H9 (cell line): ENCODE measurements around the gene TSPAN2. TPM values are rescaled to one million over a fixed set of nuclear protein-coding genes. Genes with fewer than 3 reads are reported as not detected.

ENCODE experiments used
- DNase-seq: peaks from one replicate; pipeline ENCODE4 v3.0.0-alpha.2; 2017
- H2AFZ ChIP-seq: one replicate; pipeline ENCODE4 v1.6.1; 2013; ENCODE audit warnings: mild to moderate bottlenecking, low read length, control low read depth, moderate library complexity
- H2AK5ac ChIP-seq: 2 replicates; pipeline ENCODE4 v1.6.1; 2013; ENCODE audit warnings: low read length, control low read depth, mixed read lengths; ENCODE audit not compliant: insufficient read length
- H2BK120ac ChIP-seq: one replicate; pipeline ENCODE4 v1.6.1; 2013; ENCODE audit warnings: low read depth, mild to moderate bottlenecking, low read length, control low read depth, inconsistent platforms; ENCODE audit not compliant: poor library complexity, severe bottlenecking
- H2BK12ac ChIP-seq: 2 replicates; pipeline ENCODE4 v1.6.1; 2013; ENCODE audit warnings: low read length, control low read depth, mixed read lengths, low read depth; ENCODE audit not compliant: insufficient read length
- H2BK15ac ChIP-seq: 2 replicates; pipeline ENCODE4 v1.6.1; 2013; ENCODE audit warnings: low read depth, low read length, control low read depth
- H2BK20ac ChIP-seq: one replicate; pipeline ENCODE4 v1.6.1; 2013; ENCODE audit warnings: low read depth, mild to moderate bottlenecking, low read length, control low read depth, inconsistent platforms; ENCODE audit not compliant: poor library complexity, severe bottlenecking
- H2BK5ac ChIP-seq: 2 replicates; pipeline ENCODE4 v1.6.1; 2013; ENCODE audit warnings: low read length, control low read depth, mixed read lengths; ENCODE audit not compliant: insufficient read length
- H3K14ac ChIP-seq: 2 replicates; pipeline ENCODE4 v1.6.1; 2013; ENCODE audit warnings: low read length, control low read depth; ENCODE audit not compliant: insufficient read depth
- H3K18ac ChIP-seq: 2 replicates; pipeline ENCODE4 v1.6.1; 2013; ENCODE audit warnings: low read depth, mild to moderate bottlenecking, mixed read lengths, low read length, control low read depth; ENCODE audit not compliant: insufficient read length
- H3K23ac ChIP-seq: 2 replicates; pipeline ENCODE4 v1.6.1; 2013; ENCODE audit warnings: low read length, control low read depth, mixed read lengths, low read depth; ENCODE audit not compliant: insufficient read length
- H3K23me2 ChIP-seq: 2 replicates; pipeline ENCODE4 v1.6.1; 2013; ENCODE audit warnings: low read depth, mild to moderate bottlenecking, mixed read lengths, low read length, control low read depth; ENCODE audit not compliant: insufficient read length, poor library complexity, severe bottlenecking
- H3K27ac ChIP-seq: 2 replicates; pipeline ENCODE4 v1.5.1; 2013; ENCODE audit warnings: low read length, control low read depth, mixed read lengths, low read depth; ENCODE audit not compliant: insufficient read length
- H3K27me3 ChIP-seq: 2 replicates; pipeline ENCODE4 v1.6.1; 2013; ENCODE audit warnings: low read length, control low read depth, inconsistent platforms; ENCODE audit not compliant: insufficient read depth
- H3K4ac ChIP-seq: 2 replicates; pipeline ENCODE4 v1.6.1; 2013; ENCODE audit warnings: low read depth, mild to moderate bottlenecking, control low read depth, inconsistent platforms, low read length, moderate library complexity
- H3K4me1 ChIP-seq: 2 replicates; pipeline ENCODE4 v1.6.1; 2013; ENCODE audit warnings: low read length, control low read depth, inconsistent platforms; ENCODE audit not compliant: insufficient read depth
- H3K4me2 ChIP-seq: 2 replicates; pipeline ENCODE4 v1.6.1; 2013; ENCODE audit warnings: low read length, control low read depth, mixed read lengths; ENCODE audit not compliant: insufficient read length, insufficient read depth
- H3K56ac ChIP-seq: 2 replicates; pipeline ENCODE4 v1.6.1; 2013; ENCODE audit warnings: low read depth, mild to moderate bottlenecking, mixed read lengths, low read length, control low read depth; ENCODE audit not compliant: insufficient read length
- H3K79me1 ChIP-seq: 2 replicates; pipeline ENCODE4 v1.6.1; 2013; ENCODE audit warnings: low read depth, mild to moderate bottlenecking, moderate library complexity, low read length, control low read depth, inconsistent platforms; ENCODE audit not compliant: insufficient read depth, poor library complexity, severe bottlenecking
- H3K79me2 ChIP-seq: 2 replicates; pipeline ENCODE4 v1.6.1; 2013; ENCODE audit warnings: low read length, control low read depth, inconsistent platforms; ENCODE audit not compliant: insufficient read depth
- H3K9ac ChIP-seq: 2 replicates; pipeline ENCODE4 v1.6.1; 2013; ENCODE audit warnings: low read length, control low read depth, mixed read lengths; ENCODE audit not compliant: insufficient read length; ENCODE audit errors: extremely low read depth
- H3K9me3 ChIP-seq: one replicate; pipeline ENCODE4 v1.6.1; 2013; ENCODE audit warnings: low read depth, low read length, inconsistent platforms; ENCODE audit not compliant: control insufficient read depth
- H3T11ph ChIP-seq: one replicate; pipeline ENCODE4 v1.6.1; 2013; ENCODE audit warnings: mild to moderate bottlenecking, low read length, control low read depth, inconsistent platforms
- H4K20me1 ChIP-seq: one replicate; pipeline ENCODE4 v1.6.1; 2013; ENCODE audit not compliant: control insufficient read depth, insufficient read length, insufficient read depth
- H4K5ac ChIP-seq: 2 replicates; pipeline ENCODE4 v1.6.1; 2013; ENCODE audit warnings: low read depth, mild to moderate bottlenecking, mixed read lengths, low read length, control low read depth; ENCODE audit not compliant: insufficient read length
- H4K8ac ChIP-seq: replicated peaks from 2 replicates; pipeline ENCODE4 v1.6.1; 2013; ENCODE audit warnings: low read length, control low read depth, mixed read lengths, low read depth; ENCODE audit not compliant: insufficient read length
- H4K91ac ChIP-seq: 2 replicates; pipeline ENCODE4 v1.6.1; 2013; ENCODE audit warnings: low read depth, mild to moderate bottlenecking, moderate library complexity, mixed read lengths, low read length, control low read depth; ENCODE audit not compliant: insufficient read length
- H3K27ac Mint-ChIP-seq, 3 experiments: 2 replicates in 2 of 3; 3 replicates in 1 of 3; pipeline ENCODE4 v1.8.0; 2020 to 2021; ENCODE audit warnings: mixed read lengths in 3 of 3, mild to moderate bottlenecking in 1 of 3, moderate library complexity in 1 of 3
- H3K27me3 Mint-ChIP-seq: 2 replicates; pipeline ENCODE4 v1.8.0; 2021; ENCODE audit warnings: low read depth, mild to moderate bottlenecking, moderate library complexity, mixed read lengths
- H3K36me3 Mint-ChIP-seq, 3 experiments: 2 replicates in 2 of 3; 3 replicates in 1 of 3; pipeline ENCODE4 v1.8.0; 2020 to 2021; ENCODE audit warnings: low read depth in 3 of 3, mixed read lengths in 3 of 3; ENCODE audit not compliant: insufficient read depth in 1 of 3
- H3K4me1 Mint-ChIP-seq, 2 experiments: 2 replicates each; pipeline ENCODE4 v1.8.0; 2020; ENCODE audit warnings: mixed read lengths in 2 of 2
- H3K4me3 Mint-ChIP-seq, 2 experiments: 2 replicates in 1 of 2; 3 replicates in 1 of 2; pipeline ENCODE4 v1.8.0; 2020 to 2021; ENCODE audit warnings: mild to moderate bottlenecking in 2 of 2, mixed read lengths in 2 of 2, moderate library complexity in 1 of 2
- H3K9me3 Mint-ChIP-seq, 2 experiments: 2 replicates in 1 of 2; 3 replicates in 1 of 2; pipeline ENCODE4 v1.8.0; 2020; ENCODE audit warnings: mild to moderate bottlenecking in 2 of 2, mixed read lengths in 2 of 2, moderate library complexity in 1 of 2
- WGBS: extraction: QIAGEN DNeasy Blood & Tissue Kit; methylation state at CpG from one replicate; pipeline ENCODE4 v1.1.7; 2013; ENCODE audit warnings: missing lambda C conversion rate, low lambda C conversion rate, mixed read lengths; ENCODE audit not compliant: insufficient read length; ENCODE audit errors: extremely low coverage; 5-methylcytosine and 5-hydroxymethylcytosine counted together
- total RNA-seq: library from RNA; stranded (reverse); gene quantifications from 2 replicates; pipeline ENCODE4 v1.2.1, GENCODE V29; 2021
- TF ChIP-seq, protein P1 (sequence below): fragments of 200-600 bp; sonication (generic); conservative IDR thresholded peaks from 3 replicates; pipeline ENCODE4 v1.8.0; 2021; ENCODE audit warnings: antibody characterized with exemption, mild to moderate bottlenecking

TSPAN2 gene
- total RNA-seq, 1 experiment from 2014 or later = 10.8 TPM

DNA sequence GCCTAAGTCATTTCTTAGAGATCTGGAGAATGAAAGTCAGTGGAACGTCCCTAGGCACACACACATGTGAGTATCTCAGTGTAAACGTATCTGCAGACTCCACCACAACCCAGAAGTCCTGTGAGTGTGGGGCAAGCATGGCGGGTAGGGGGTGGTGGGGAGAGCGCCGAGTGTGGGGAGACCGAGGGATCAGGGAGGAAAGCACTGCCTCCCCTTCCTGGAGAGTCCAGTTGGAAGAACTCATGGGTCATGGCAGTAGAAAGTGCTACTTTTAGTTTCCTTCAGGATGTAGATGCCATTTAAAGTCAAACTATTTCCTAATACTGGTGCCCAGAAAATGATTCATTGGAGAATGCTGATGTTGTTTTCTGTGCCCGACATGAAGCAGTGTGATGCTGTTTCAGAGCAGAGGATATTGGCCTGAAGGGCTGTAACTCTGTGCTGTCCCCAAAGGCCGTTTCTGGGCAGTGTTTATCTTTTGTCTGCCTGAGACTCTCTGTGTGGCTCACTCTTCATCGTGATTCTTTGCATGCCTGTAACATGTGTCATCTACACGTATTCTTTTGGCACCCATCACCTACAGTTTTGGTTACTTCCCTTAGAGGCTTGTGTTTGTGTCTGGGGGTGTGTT, 45.7 kb upstream of the TSPAN2 start:
- no peaks in the 10 kb centered on the region for H3K36me3 Mint-ChIP-seq
- H3K79me1 ChIP-seq = no peaks in the 10 kb centered on the region
- peaks cover 8% of the 10 kb centered on the region; the same call in 1 of the 2 replicates for H3K27me3 Mint-ChIP-seq
- H3K9me3 Mint-ChIP-seq = peaks cover 0 to 4% of the 10 kb centered on the region in 2 experiments; a peak in 1 of 5 replicates
- no peak overlapping the region for H2AFZ ChIP-seq
- H3K27ac ChIP-seq = no peak overlapping the region
- H3K9me3 ChIP-seq = no peaks in the 10 kb centered on the region
- H2BK120ac ChIP-seq = no peak overlapping the region
- TF ChIP-seq, protein P1, sequence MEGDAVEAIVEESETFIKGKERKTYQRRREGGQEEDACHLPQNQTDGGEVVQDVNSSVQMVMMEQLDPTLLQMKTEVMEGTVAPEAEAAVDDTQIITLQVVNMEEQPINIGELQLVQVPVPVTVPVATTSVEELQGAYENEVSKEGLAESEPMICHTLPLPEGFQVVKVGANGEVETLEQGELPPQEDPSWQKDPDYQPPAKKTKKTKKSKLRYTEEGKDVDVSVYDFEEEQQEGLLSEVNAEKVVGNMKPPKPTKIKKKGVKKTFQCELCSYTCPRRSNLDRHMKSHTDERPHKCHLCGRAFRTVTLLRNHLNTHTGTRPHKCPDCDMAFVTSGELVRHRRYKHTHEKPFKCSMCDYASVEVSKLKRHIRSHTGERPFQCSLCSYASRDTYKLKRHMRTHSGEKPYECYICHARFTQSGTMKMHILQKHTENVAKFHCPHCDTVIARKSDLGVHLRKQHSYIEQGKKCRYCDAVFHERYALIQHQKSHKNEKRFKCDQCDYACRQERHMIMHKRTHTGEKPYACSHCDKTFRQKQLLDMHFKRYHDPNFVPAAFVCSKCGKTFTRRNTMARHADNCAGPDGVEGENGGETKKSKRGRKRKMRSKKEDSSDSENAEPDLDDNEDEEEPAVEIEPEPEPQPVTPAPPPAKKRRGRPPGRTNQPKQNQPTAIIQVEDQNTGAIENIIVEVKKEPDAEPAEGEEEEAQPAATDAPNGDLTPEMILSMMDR = no peak
- H3K23ac ChIP-seq = no peak overlapping the region
- no peak overlapping the region for H2BK12ac ChIP-seq
- H4K91ac ChIP-seq = no peak overlapping the region
- no peak overlapping the region for H3K14ac ChIP-seq
- H4K5ac ChIP-seq = no peak overlapping the region
- no peak overlapping the region for H3K18ac ChIP-seq
- H3K9ac ChIP-seq = no peak overlapping the region
- no peak overlapping the region for H3T11ph ChIP-seq
- peaks cover 4 to 6% of the 10 kb centered on the region in 2 experiments; a peak in 3 of 4 replicates for H3K4me1 Mint-ChIP-seq
- H4K20me1 ChIP-seq = no peaks in the 10 kb centered on the region
- H2BK20ac ChIP-seq = no peak overlapping the region
- no peak overlapping the region for H2AK5ac ChIP-seq
- no peak overlapping the region for H3K4ac ChIP-seq
- H3K27ac Mint-ChIP-seq = no peak overlapping the region
- DNase-seq = no peak
- H3K56ac ChIP-seq = no peak overlapping the region
- no peak overlapping the region for H2BK15ac ChIP-seq
- no CpG with 5 or more reads among the region's 10 CpGs for WGBS
- H3K23me2 ChIP-seq = no peaks in the 10 kb centered on the region
- no peaks in the 10 kb centered on the region for H3K4me1 ChIP-seq
- no peak overlapping the region for H3K4me3 Mint-ChIP-seq
- no peak overlapping the region for H4K8ac ChIP-seq
- H3K79me2 ChIP-seq = no peaks in the 10 kb centered on the region
- H2BK5ac ChIP-seq = no peak overlapping the region
- H3K27me3 ChIP-seq = no peaks in the 10 kb centered on the region
- H3K4me2 ChIP-seq = no peak overlapping the region
